ENCODE data around the gene INS. TPM values are rescaled to one million over a fixed set of nuclear protein-coding genes. Genes with fewer than 3 reads are reported as not detected.
"Not testable (repeated sequence)": the region's sequence is repeated elsewhere in the genome, so short reads cannot be mapped to it uniquely, and the experiment has no call there.

The INS gene
- total RNA-seq, 3 donors from 2014 or later, result not detected

DNA sequence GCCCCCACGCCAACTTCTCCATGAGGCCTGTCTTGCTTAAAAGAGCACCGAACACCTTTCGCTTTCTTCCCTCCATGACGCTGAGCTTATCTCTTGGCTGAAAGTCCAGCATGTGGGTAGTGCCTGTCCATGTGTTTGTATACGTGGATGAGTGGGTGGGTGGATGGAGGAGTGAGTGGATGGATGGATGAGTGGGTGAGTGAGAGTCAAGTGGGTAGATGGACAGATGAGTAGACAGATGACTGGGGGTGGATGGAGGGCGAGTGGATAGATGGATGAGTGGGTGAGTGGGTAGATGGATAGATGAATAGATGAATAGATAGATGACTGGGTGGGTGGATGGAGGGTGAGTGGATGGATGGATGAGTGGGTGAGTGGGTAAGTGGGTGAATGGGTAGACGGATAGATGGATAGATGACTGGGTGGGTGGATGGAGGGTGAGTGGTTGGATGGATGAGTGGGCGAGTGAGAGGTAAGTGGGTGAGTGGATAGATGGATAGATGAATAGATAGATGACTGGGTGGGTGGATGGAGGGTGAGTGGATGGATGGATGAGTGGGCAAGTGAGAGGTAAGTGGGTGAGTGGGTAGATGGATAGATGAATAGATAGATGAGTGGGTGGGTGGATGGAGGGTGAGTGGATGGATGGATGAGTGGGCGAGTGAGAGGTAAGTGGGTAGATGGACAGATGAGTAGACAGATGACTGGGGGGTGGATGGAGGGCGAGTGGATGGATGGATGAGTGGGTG is 36.1 kb downstream of the INS start:
- ATAC-seq; H3K9me3 Mint-ChIP-seq; H3K36me3 Mint-ChIP-seq (ENCODE audit: insufficient read depth); H3K4me1 Mint-ChIP-seq (ENCODE audit: low read depth); H3K4me3 Mint-ChIP-seq; DNase-seq: not testable (repeated sequence)
- peaks cover 23% of the 10 kb centered on the region for H3K27me3 Mint-ChIP-seq (ENCODE audit: low read depth)

DNA sequence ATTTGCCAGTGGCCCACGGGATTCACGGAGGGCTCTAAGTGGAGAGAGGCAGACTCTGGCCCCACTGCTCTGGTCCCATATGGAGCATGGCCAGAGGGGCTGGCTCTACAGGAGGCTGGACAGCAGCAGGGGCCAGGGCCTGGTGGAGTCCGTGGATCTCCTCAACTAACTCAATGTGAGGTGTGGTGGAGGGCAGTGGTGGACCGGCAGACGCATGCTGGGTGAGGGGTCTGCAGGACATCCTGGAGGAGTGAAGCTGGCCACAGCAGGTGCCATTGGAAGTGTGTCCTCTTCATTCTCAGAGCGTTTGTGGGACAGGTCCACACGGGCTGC is 37.4 kb downstream of the INS start:
- DNase-seq (no peak), ATAC-seq (no peak)

DNA sequence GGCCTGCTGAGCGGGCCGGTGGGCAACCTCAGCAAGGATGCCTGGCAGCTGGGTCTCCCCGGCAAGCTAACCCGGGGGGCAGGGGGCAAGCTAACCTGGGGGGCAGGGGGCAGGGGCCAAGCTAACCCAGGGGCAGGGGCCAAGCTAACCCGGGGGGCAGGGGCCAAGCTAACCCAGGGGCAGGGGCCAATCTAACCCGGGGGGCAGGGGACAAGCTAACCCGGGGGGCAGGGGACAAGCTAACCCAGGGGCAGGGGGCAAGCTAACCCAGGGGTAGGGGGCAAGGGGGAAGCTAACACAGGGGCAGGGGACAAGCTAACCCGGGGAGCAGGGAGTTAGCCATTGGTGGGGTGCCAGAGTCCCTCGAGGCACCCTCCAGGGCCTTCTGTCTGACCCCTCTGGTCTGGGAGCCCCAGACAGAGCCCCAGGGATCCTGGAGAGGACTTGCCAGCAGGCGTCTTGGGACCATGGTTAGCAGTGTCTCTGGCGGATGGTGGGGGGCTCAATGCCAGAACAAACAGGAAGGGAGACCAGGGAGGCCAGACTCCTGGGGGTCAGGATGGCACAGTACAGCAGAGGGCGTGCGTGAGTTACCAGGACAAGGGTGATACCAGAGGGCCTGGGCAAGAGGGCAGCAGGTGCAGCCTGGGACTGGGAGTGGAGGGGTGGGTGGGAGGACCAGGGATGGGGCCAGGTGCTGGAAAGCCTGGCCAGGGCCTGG is 37.9 kb downstream of the INS start:
- peaks cover 30% of the 10 kb centered on the region for H3K27me3 Mint-ChIP-seq (ENCODE audit: low read depth)
- no peak overlapping the region for H3K4me3 Mint-ChIP-seq
- H3K4me1 Mint-ChIP-seq (ENCODE audit: low read depth), result no peaks in the 10 kb centered on the region
- H3K36me3 Mint-ChIP-seq (ENCODE audit: insufficient read depth), result no peaks in the 10 kb centered on the region
- no peaks in the 10 kb centered on the region for H3K9me3 Mint-ChIP-seq
- no peak for ATAC-seq
- no peak for DNase-seq

More for the DNA sequence above, 37.4 kb downstream of the INS start:
- Mint-ChIP-seq H3K4me1 (ENCODE audit: low read depth) (no peaks in the 10 kb centered on the region), H3K9me3 (no peaks in the 10 kb centered on the region), H3K36me3 (ENCODE audit: insufficient read depth) (no peaks in the 10 kb centered on the region), H3K4me3 (no peak overlapping the region), H3K27me3 (ENCODE audit: low read depth) (peaks cover 27% of the 10 kb centered on the region)

DNA sequence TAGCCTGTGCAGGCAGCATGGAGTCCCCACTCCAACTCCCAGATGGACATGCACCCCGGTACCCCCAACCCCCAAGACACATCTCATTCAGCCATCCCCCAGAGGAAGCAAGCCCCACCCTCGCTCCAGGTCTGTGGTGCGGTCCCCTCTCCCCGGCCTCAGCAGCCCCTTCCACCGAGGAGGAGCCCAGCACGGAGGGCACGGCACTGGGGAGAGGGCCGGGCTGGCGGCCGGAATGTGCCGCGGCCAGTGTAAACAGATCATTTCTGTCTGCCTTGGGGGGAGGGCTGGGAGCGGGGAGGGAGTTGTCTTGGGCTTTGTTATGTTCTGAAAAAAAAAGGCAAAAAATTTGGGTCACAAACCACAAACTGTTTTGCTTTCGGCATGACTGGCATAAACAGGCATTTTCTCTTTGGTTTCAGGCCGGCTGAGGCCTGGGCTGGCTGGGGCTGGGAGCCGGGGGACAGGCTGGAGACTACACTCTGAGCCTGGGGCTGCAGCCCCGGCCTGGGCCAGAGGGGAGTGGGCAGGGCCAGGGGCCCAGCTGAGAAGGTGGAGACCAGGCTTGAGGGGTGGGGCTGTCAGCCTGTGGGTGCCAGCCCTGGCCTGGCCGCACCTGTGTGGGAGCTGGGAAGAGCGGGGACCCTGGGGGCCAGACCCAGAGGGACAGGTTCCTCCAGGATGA is 38.6 kb downstream of the INS start:
- peak in 1 of 2 donors; percentile 27 for ATAC-seq

DNA sequence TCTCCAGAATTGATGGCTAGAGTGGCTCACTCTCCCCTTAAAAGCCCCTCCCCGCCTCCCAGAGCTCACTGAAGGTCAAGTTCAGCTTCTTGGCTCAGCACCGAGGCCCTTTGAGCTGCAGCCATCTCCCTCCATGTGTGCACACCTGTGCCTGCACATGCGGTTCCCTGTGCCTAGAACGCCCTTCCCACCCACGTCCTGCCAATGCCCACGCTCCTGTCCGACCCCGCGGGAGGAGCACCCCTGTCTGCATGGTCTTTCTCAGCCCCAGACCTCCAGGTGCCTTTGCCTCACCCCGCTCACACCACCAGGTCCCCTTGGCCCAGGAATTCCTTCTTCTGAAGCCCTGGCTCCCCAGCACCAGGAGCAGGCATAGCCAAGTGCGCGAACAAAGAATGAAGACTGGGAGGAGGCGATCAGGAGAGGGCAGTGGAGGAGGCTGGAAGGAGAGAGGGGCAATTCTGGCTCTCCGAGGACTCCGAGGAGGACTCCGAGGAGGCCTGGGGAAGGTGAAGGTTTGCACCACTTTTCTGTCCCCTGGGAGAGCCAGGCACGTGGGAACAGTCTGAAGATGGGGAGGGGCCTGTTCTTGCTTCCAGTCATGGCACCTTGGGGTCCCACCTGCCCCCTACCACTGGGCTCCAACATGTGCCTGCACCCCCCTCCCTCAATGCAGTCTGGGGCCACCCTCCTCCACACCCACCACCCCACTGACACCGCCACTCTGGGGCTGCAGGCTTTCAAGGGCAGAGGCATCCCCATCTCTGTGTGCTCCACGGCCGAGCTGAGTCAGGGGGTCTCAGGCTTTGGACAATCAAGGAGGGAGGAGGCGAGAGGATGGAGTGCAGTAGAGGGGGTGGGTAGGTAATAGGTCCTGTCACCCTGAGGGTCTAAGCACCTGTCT is 39.5 kb downstream of the INS start:
- H3K4me3 Mint-ChIP-seq, result no peak overlapping the region
- no peak for ATAC-seq
- H3K9me3 Mint-ChIP-seq, result no peaks in the 10 kb centered on the region
- H3K36me3 Mint-ChIP-seq (ENCODE audit: insufficient read depth), result no peaks in the 10 kb centered on the region
- peaks cover 30% of the 10 kb centered on the region for H3K27me3 Mint-ChIP-seq (ENCODE audit: low read depth)
- no peaks in the 10 kb centered on the region for H3K4me1 Mint-ChIP-seq (ENCODE audit: low read depth)
- DNase-seq, result no peak

More for the DNA sequence above, 38.6 kb downstream of the INS start:
- peaks cover 30% of the 10 kb centered on the region for H3K27me3 Mint-ChIP-seq (ENCODE audit: low read depth)
- no peak overlapping the region for H3K4me3 Mint-ChIP-seq
- H3K9me3 Mint-ChIP-seq, result no peaks in the 10 kb centered on the region
- no peaks in the 10 kb centered on the region for H3K36me3 Mint-ChIP-seq (ENCODE audit: insufficient read depth)
- no peaks in the 10 kb centered on the region for H3K4me1 Mint-ChIP-seq (ENCODE audit: low read depth)
- no peak for DNase-seq

DNA sequence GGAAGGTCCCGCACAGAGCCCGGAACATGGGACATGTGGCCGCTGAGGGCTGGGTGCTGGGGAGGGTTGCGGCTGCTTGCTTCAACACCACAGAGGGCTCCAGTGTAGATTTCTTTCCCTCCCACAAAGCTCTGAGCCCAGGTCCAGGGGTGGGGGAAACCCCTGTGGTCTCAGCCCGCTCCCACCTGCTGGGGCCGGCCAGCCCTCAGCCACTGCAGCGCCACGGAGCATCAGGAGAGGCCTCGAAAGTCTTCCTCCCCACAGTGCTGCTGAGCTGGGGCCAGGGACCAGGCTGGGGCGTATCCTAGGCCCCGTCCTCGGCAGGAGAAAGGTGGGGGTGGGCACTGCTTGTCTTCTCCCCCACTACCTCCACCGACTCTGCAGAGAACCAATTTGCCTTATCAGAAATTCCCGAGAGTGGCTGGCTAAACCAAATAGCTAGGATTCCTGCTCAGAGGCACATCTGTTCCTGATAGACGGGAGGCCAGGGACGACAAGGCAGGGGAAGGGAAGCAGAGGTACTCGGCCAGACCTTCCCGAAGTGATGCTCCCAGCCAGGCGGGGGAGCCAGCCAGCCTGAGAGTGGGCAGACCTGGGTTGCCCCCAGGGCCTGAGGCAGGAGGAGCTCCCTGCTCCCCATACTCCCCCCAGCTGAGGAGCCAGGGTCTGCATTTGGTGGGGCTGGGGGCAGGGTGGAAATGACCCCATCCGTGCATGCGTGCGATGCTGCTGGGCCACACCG is 40.5 kb downstream of the INS start:
- H3K9me3 Mint-ChIP-seq, result no peaks in the 10 kb centered on the region
- H3K4me3 Mint-ChIP-seq, result no peak overlapping the region
- ATAC-seq (no peak), DNase-seq (no peak)
- H3K4me1 Mint-ChIP-seq (ENCODE audit: low read depth), result no peaks in the 10 kb centered on the region
- no peaks in the 10 kb centered on the region for H3K36me3 Mint-ChIP-seq (ENCODE audit: insufficient read depth)
- peaks cover 33% of the 10 kb centered on the region for H3K27me3 Mint-ChIP-seq (ENCODE audit: low read depth)

DNA sequence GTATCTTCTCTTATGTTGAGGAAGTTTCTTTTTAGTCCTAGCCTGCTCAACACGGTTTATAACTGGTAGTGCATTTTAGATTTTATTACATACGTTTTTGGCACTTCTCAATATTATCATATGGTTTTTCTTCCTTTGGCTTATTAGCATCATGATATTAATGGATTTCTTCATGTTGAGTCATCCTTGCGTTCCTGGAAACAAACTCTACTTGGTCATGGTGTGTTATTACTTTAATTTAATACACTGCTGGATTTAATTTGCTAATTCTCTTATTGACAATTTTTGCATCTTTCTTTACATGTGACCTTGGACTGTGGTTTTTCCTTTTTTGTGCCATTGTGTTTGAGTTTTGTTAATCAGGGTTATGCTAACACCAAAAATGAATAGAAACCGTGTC is 42.3 kb downstream of the INS start:
- H3K4me1 Mint-ChIP-seq (ENCODE audit: low read depth), result no peaks in the 10 kb centered on the region
- no peak for ATAC-seq
- DNase-seq, result no peak
- H3K27me3 Mint-ChIP-seq (ENCODE audit: low read depth), result peaks cover 28% of the 10 kb centered on the region
- H3K36me3 Mint-ChIP-seq (ENCODE audit: insufficient read depth), result no peaks in the 10 kb centered on the region
- H3K9me3 Mint-ChIP-seq, result no peaks in the 10 kb centered on the region
- H3K4me3 Mint-ChIP-seq, result no peak overlapping the region

DNA sequence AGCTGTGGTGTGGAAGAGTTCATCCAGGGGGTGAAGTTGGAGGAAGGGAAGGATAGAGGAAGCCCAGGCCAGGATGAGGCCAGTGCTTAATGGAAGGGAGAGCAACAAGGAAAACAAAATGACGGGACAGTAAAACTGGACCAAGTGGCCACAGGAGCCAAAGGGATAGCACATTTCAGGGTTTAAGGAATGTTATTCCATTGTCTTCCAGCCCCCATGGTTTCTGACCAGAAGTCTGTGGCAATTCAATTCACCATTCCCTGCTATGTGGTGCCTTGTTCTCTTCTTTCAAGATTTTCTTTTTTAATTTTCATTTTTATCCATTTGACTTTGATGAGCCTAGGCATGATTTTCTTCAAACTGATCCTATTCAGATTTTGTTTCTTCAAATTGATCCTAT is 44.3 kb downstream of the INS start:
- peaks cover 21% of the 10 kb centered on the region for H3K27me3 Mint-ChIP-seq (ENCODE audit: low read depth)
- H3K36me3 Mint-ChIP-seq (ENCODE audit: insufficient read depth), result no peaks in the 10 kb centered on the region
- DNase-seq, result no peak
- H3K4me1 Mint-ChIP-seq (ENCODE audit: low read depth), result no peaks in the 10 kb centered on the region
- no peak overlapping the region for H3K4me3 Mint-ChIP-seq
- no peaks in the 10 kb centered on the region for H3K9me3 Mint-ChIP-seq
- no peak for ATAC-seq

GRCh38 chr11:2115308-2115707 is 45.7 kb downstream of the INS start:
- DNase-seq (no peak), ATAC-seq (no peak)
- Mint-ChIP-seq H3K4me3 (no peak overlapping the region), H3K9me3 (no peaks in the 10 kb centered on the region), H3K27me3 (ENCODE audit: low read depth) (peaks cover 18% of the 10 kb centered on the region), H3K4me1 (ENCODE audit: low read depth) (no peaks in the 10 kb centered on the region), H3K36me3 (ENCODE audit: insufficient read depth) (no peaks in the 10 kb centered on the region)

DNA sequence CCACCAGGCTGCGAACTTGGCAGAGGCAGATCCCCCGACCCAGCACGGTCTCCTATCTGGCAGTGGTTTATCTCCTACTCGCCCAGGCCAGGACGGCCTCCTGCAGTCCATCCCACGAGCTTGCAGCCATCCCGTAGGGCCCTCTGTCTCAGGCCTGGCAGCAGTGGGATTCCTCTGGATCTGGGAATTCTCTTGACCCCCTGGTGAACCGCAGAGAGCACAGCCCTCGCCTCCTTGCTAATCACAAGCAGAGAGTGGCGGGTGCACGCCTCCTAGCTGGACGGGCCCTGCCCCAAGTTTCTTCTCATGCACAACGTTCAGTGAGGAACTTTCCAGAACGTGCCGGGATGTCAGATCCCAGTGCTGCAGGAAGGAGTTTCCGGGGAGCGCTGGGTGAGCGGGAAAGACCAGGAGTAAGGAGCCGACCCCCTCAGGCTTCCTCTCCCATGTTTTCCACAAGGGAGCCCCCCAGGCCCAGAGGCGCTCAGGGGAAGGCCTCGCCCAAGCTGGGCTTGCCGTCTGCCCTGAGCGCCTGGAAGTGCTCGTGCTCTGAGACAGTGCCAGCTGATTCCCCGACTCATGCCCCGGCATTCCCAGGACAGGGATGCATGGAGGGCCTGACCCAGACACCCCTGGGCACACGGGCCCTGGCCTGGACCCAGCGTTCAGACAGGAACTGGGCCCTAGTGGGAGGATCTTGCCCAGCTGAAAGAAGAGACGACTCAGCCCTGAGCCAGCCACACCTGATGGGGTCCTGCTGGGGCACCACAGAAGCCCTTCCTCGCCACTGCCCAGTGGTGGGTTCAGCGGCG is 46.4 kb downstream of the INS start:
- H3K36me3 Mint-ChIP-seq (ENCODE audit: insufficient read depth), result no peaks in the 10 kb centered on the region
- peaks cover 2% of the 10 kb centered on the region for H3K4me1 Mint-ChIP-seq (ENCODE audit: low read depth)
- no peak overlapping the region for H3K4me3 Mint-ChIP-seq
- H3K27me3 Mint-ChIP-seq (ENCODE audit: low read depth), result peaks cover 12% of the 10 kb centered on the region
- ATAC-seq (no peak), DNase-seq (no peak)
- H3K9me3 Mint-ChIP-seq, result no peaks in the 10 kb centered on the region

GRCh38 chr11:2113776-2114175 is 47.2 kb downstream of the INS start:
- peaks cover 8% of the 10 kb centered on the region for H3K27me3 Mint-ChIP-seq (ENCODE audit: low read depth)
- no peaks in the 10 kb centered on the region for H3K36me3 Mint-ChIP-seq (ENCODE audit: insufficient read depth)
- no peak overlapping the region for H3K4me3 Mint-ChIP-seq
- DNase-seq (no peak), ATAC-seq (no peak)
- peaks cover 2% of the 10 kb centered on the region for H3K4me1 Mint-ChIP-seq (ENCODE audit: low read depth)
- H3K9me3 Mint-ChIP-seq, result no peaks in the 10 kb centered on the region

DNA sequence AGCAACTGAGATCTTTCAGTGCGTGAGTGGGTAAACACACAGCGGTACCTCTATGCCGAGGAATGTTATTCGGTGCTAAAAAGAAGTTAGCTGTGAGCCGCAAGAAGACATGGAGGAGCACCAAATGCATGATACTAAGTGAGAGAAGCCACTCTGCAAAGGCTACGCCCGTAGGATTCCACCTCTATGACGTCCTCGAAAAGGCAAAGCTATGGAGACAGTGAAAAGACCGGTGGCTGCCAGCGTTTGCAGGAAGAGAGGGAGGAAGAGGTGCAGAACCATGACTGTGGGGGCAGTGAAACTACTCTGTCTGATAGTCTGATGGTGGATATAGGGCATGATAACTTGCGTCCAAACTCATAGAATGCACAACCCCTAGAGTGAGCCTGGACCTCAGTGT is 50.5 kb downstream of the INS start:
- peaks cover 2% of the 10 kb centered on the region for H3K4me1 Mint-ChIP-seq (ENCODE audit: low read depth)
- no peaks in the 10 kb centered on the region for H3K36me3 Mint-ChIP-seq (ENCODE audit: insufficient read depth)
- DNase-seq (no peak), ATAC-seq (no peak)
- H3K4me3 Mint-ChIP-seq, result no peak overlapping the region
- H3K27me3 Mint-ChIP-seq (ENCODE audit: low read depth), result peaks cover 2% of the 10 kb centered on the region
- no peaks in the 10 kb centered on the region for H3K9me3 Mint-ChIP-seq

Data from activated T-cell treated with anti-CD3 and anti-CD28 coated beads, Interleukin-2, amount 50 U/mL, for 4 hours (primary cell).